WERI-Rb-1 (cell line): ENCODE results near the gene CGNL1.

ENCODE experiments used
- DNase-seq: peaks from one replicate; pipeline ENCODE4 v3.0.0-alpha.2; 2020
- H3K27ac ChIP-seq: fragments of 250-450 bp; sonication (Bioruptor Pico); 2 replicates; pipeline ENCODE4 v1.5.1; 2020; ENCODE audit warnings: mild to moderate bottlenecking, moderate library complexity
- H3K27me3 ChIP-seq: fragments of 250-450 bp; sonication (Bioruptor Pico); 2 replicates; pipeline ENCODE4 v1.5.1; 2021; ENCODE audit warnings: mild to moderate bottlenecking, low read depth, moderate library complexity; ENCODE audit not compliant: insufficient read depth, severe bottlenecking
- H3K36me3 ChIP-seq: fragments of 250-450 bp; sonication (Bioruptor Pico); 2 replicates; pipeline ENCODE4 v1.5.1; 2020; ENCODE audit warnings: mild to moderate bottlenecking, moderate library complexity
- H3K4me3 ChIP-seq: 2 replicates; pipeline ENCODE4 v1.5.1; 2011; ENCODE audit warnings: low read depth, mild to moderate bottlenecking, control low read depth, low read length
- H3K9me3 ChIP-seq: fragments of 250-450 bp; sonication (Bioruptor Pico); 2 replicates; pipeline ENCODE4 v1.5.1; 2021; ENCODE audit warnings: mild to moderate bottlenecking, moderate library complexity; ENCODE audit not compliant: severe bottlenecking
- CTCF ChIP-seq: IDR thresholded peaks from 2 replicates; pipeline ENCODE4 v1.5.1; 2011; ENCODE audit warnings: low read depth, mild to moderate bottlenecking, control low read depth, inconsistent platforms, low read length

The CGNL1 gene

GRCh38 chr15:57410373-57410772 is 34.1 kb downstream of the CGNL1 start:
- TF ChIP-seq CTCF = no peak
- no peak for DNase-seq
- Histone ChIP-seq H3K4me3 (no peak overlapping the region), H3K27ac (no peak overlapping the region), H3K9me3 (no peaks in the 10 kb centered on the region), H3K27me3 (no peaks in the 10 kb centered on the region), H3K36me3 (no peaks in the 10 kb centered on the region)

- no peak overlapping the region for H3K27ac ChIP-seq
- no peak for TF ChIP-seq CTCF
- DNase-seq = no peak
Observed at GRCh38 chr15:57411945-57412768, 35.9 kb downstream of the CGNL1 start.

GRCh38 chr15:57415602-57416001 is 39.3 kb downstream of the CGNL1 start:
- no peaks in the 10 kb centered on the region for H3K9me3 ChIP-seq
- no peaks in the 10 kb centered on the region for H3K36me3 ChIP-seq
- H3K4me3 ChIP-seq = no peak overlapping the region
- H3K27ac ChIP-seq = no peak overlapping the region
- no peaks in the 10 kb centered on the region for H3K27me3 ChIP-seq
- no peak for DNase-seq
- no peak for TF ChIP-seq CTCF

More at GRCh38 chr15:57411945-57412768, 35.9 kb downstream of the CGNL1 start:
- Histone ChIP-seq H3K9me3 (no peaks in the 10 kb centered on the region), H3K36me3 (no peaks in the 10 kb centered on the region), H3K4me3 (no peak overlapping the region), H3K27me3 (no peaks in the 10 kb centered on the region)

- TF ChIP-seq CTCF = no peak
- Histone ChIP-seq H3K9me3 (peaks cover 2% of the 10 kb centered on the region), H3K4me3 (no peak overlapping the region), H3K27me3 (no peaks in the 10 kb centered on the region), H3K36me3 (no peaks in the 10 kb centered on the region), H3K27ac (no peak overlapping the region)
- DNase-seq = no peak
Observed at GRCh38 chr15:57418635-57419034, 42.3 kb downstream of the CGNL1 start.

GRCh38 chr15:57419335-57419734 is 43.0 kb downstream of the CGNL1 start:
- Histone ChIP-seq H3K36me3 (no peaks in the 10 kb centered on the region), H3K27ac (no peak overlapping the region), H3K4me3 (no peak overlapping the region), H3K27me3 (no peaks in the 10 kb centered on the region), H3K9me3 (peaks cover 2% of the 10 kb centered on the region)
- no peak for DNase-seq
- no peak for TF ChIP-seq CTCF

- TF ChIP-seq CTCF = no peak
- Histone ChIP-seq H3K27ac (no peak overlapping the region), H3K36me3 (no peaks in the 10 kb centered on the region), H3K9me3 (peaks cover 2% of the 10 kb centered on the region), H3K4me3 (no peak overlapping the region), H3K27me3 (no peaks in the 10 kb centered on the region)
- DNase-seq = no peak
Observed at GRCh38 chr15:57421110-57421509, 44.8 kb downstream of the CGNL1 start.
